Mesothelial cell of epicardium (in vitro differentiated cells): ENCODE measurements around the gene RIMKLB. TPM values are rescaled to one million over a fixed set of nuclear protein-coding genes. Genes with fewer than 3 reads are reported as not detected.

Source experiments
- DNase-seq, 2 experiments: peaks; one replicate each; pipeline ENCODE4 v3.0.0; 2021; ENCODE audit warnings: low spot score in 2 of 2; ENCODE audit not compliant: unreplicated experiment in 2 of 2
- H3K27ac Mint-ChIP-seq: 2 replicates; pipeline ENCODE4 v1.8.0; 2021; ENCODE audit warnings: mixed read lengths
- H3K27me3 Mint-ChIP-seq: 2 replicates; pipeline ENCODE4 v1.8.0; 2021; ENCODE audit warnings: low read depth, mixed read lengths
- H3K36me3 Mint-ChIP-seq: 2 replicates; pipeline ENCODE4 v1.8.0; 2021; ENCODE audit warnings: mixed read lengths
- H3K4me1 Mint-ChIP-seq: 2 replicates; pipeline ENCODE4 v1.8.0; 2021; ENCODE audit warnings: mixed read lengths
- H3K4me3 Mint-ChIP-seq: 2 replicates; pipeline ENCODE4 v1.8.0; 2021; ENCODE audit warnings: mild to moderate bottlenecking, moderate library complexity, mixed read lengths
- H3K9me3 Mint-ChIP-seq: 2 replicates; pipeline ENCODE4 v1.8.0; 2021; ENCODE audit warnings: mixed read lengths
- total RNA-seq: library from RNA; stranded (reverse); gene quantifications from 3 replicates; pipeline ENCODE4 v1.2.1, GENCODE V29; 2021
- TF ChIP-seq, protein P1 (sequence below): fragments of 200-600 bp; sonication (generic); IDR thresholded peaks from one replicate; pipeline ENCODE4 v1.5.0; 2021; ENCODE audit warnings: antibody characterized with exemption; ENCODE audit not compliant: unreplicated experiment

The RIMKLB gene
- total RNA-seq, 1 donor from 2014 or later, result 124 TPM

DNA sequence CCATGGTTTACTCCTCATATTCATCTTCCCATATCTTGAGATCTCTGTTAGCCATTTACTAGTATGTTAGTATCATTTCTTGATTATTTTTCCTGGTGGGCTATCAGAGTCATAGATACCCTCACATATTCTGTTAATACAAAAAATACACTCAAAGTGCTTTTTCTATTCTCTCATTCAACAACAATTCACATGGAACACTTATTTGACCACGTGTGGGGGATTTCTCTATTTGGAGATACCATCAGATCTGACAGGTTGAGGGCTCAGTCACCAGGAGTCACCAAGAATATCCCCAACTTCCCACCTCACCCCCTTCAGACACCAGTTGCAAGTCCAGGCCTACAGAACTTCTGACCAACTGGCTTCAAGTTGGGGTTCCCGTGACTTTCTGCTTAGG lies 72.7 kb downstream of the RIMKLB start:
- H3K36me3 Mint-ChIP-seq, result peaks cover 17% of the 10 kb centered on the region
- H3K9me3 Mint-ChIP-seq, result no peaks in the 10 kb centered on the region
- H3K4me3 Mint-ChIP-seq, result no peak overlapping the region
- H3K4me1 Mint-ChIP-seq, result peaks cover 12% of the 10 kb centered on the region
- H3K27me3 Mint-ChIP-seq, result no peaks in the 10 kb centered on the region
- TF ChIP-seq, protein P1, sequence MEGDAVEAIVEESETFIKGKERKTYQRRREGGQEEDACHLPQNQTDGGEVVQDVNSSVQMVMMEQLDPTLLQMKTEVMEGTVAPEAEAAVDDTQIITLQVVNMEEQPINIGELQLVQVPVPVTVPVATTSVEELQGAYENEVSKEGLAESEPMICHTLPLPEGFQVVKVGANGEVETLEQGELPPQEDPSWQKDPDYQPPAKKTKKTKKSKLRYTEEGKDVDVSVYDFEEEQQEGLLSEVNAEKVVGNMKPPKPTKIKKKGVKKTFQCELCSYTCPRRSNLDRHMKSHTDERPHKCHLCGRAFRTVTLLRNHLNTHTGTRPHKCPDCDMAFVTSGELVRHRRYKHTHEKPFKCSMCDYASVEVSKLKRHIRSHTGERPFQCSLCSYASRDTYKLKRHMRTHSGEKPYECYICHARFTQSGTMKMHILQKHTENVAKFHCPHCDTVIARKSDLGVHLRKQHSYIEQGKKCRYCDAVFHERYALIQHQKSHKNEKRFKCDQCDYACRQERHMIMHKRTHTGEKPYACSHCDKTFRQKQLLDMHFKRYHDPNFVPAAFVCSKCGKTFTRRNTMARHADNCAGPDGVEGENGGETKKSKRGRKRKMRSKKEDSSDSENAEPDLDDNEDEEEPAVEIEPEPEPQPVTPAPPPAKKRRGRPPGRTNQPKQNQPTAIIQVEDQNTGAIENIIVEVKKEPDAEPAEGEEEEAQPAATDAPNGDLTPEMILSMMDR, result no peak
- peak overlapping the region; percentile 17 for H3K27ac Mint-ChIP-seq
- DNase-seq, result no peak

GRCh38 chr12:8771072-8771471 lies 73.3 kb downstream of the RIMKLB start:
- Mint-ChIP-seq H3K27ac (peak overlapping the region; percentile 51), H3K27me3 (no peaks in the 10 kb centered on the region), H3K4me1 (peaks cover 12% of the 10 kb centered on the region), H3K36me3 (peaks cover 17% of the 10 kb centered on the region), H3K9me3 (no peaks in the 10 kb centered on the region), H3K4me3 (no peak overlapping the region)
- no peak for DNase-seq
- TF ChIP-seq, protein P1, result no peak

- H3K4me1 Mint-ChIP-seq, result peaks cover 16% of the 10 kb centered on the region
- no peak overlapping the region for H3K4me3 Mint-ChIP-seq
- TF ChIP-seq, protein P1, result no peak
- no peaks in the 10 kb centered on the region for H3K27me3 Mint-ChIP-seq
- H3K27ac Mint-ChIP-seq, result no peak overlapping the region
- H3K36me3 Mint-ChIP-seq, result peaks cover 10% of the 10 kb centered on the region
- no peak for DNase-seq
- H3K9me3 Mint-ChIP-seq, result no peaks in the 10 kb centered on the region
Observed at GRCh38 chr12:8773461-8773860, 75.7 kb downstream of the RIMKLB start.

- TF ChIP-seq, protein P1, result no peak
- H3K27me3 Mint-ChIP-seq, result no peaks in the 10 kb centered on the region
- H3K9me3 Mint-ChIP-seq, result no peaks in the 10 kb centered on the region
- peaks cover 3% of the 10 kb centered on the region for H3K36me3 Mint-ChIP-seq
- no peak overlapping the region for H3K4me3 Mint-ChIP-seq
- peak overlapping the region; percentile 9 for H3K27ac Mint-ChIP-seq
- peaks cover 15% of the 10 kb centered on the region for H3K4me1 Mint-ChIP-seq
- DNase-seq, result no peak
Observed at GRCh38 chr12:8779281-8779680, 81.5 kb downstream of the RIMKLB start.

- H3K4me3 Mint-ChIP-seq, result no peak overlapping the region
- peak overlapping the region; percentile 66 for H3K27ac Mint-ChIP-seq
- H3K9me3 Mint-ChIP-seq, result no peaks in the 10 kb centered on the region
- H3K27me3 Mint-ChIP-seq, result no peaks in the 10 kb centered on the region
- no peak for DNase-seq
- peaks cover 15% of the 10 kb centered on the region for H3K4me1 Mint-ChIP-seq
- H3K36me3 Mint-ChIP-seq, result peaks cover 3% of the 10 kb centered on the region
- TF ChIP-seq, protein P1, result no peak
Observed at GRCh38 chr12:8779862-8780261, 82.1 kb downstream of the RIMKLB start.

- Mint-ChIP-seq H3K27me3 (no peaks in the 10 kb centered on the region), H3K36me3 (peaks cover 3% of the 10 kb centered on the region), H3K4me3 (no peak overlapping the region), H3K9me3 (no peaks in the 10 kb centered on the region), H3K27ac (peak overlapping the region; percentile 66), H3K4me1 (peaks cover 15% of the 10 kb centered on the region)
- TF ChIP-seq, protein P1, result peak; percentile 44
- DNase-seq, result no peak
Observed at GRCh38 chr12:8780389-8780788, 82.6 kb downstream of the RIMKLB start.
